Neural cell (in vitro differentiated cells): ENCODE results near the gene SLC15A4.

Source experiments
- POLR2AphosphoS5 ChIP-seq: IDR thresholded peaks from 2 replicates; pipeline ENCODE4 v1.6.1; 2012
- TF ChIP-seq, protein P1 (sequence below): fragments of 450-650 bp; IDR thresholded peaks from 2 replicates; pipeline ENCODE4 v1.5.1; 2014; ENCODE audit warnings: antibody characterized with exemption, mild to moderate bottlenecking, moderate library complexity; ENCODE audit not compliant: poor library complexity, severe bottlenecking
- TF ChIP-seq, protein P2 (sequence below): IDR thresholded peaks from 2 replicates; pipeline ENCODE4 v1.6.1; 2012; ENCODE audit warnings: borderline replicate concordance

GRCh38 chr12:128771681-128772080 lies 52.1 kb downstream of the SLC15A4 start:
- TF ChIP-seq, protein P1, sequence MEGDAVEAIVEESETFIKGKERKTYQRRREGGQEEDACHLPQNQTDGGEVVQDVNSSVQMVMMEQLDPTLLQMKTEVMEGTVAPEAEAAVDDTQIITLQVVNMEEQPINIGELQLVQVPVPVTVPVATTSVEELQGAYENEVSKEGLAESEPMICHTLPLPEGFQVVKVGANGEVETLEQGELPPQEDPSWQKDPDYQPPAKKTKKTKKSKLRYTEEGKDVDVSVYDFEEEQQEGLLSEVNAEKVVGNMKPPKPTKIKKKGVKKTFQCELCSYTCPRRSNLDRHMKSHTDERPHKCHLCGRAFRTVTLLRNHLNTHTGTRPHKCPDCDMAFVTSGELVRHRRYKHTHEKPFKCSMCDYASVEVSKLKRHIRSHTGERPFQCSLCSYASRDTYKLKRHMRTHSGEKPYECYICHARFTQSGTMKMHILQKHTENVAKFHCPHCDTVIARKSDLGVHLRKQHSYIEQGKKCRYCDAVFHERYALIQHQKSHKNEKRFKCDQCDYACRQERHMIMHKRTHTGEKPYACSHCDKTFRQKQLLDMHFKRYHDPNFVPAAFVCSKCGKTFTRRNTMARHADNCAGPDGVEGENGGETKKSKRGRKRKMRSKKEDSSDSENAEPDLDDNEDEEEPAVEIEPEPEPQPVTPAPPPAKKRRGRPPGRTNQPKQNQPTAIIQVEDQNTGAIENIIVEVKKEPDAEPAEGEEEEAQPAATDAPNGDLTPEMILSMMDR, result no peak
- no peak for TF ChIP-seq POLR2AphosphoS5
- TF ChIP-seq, protein P2, sequence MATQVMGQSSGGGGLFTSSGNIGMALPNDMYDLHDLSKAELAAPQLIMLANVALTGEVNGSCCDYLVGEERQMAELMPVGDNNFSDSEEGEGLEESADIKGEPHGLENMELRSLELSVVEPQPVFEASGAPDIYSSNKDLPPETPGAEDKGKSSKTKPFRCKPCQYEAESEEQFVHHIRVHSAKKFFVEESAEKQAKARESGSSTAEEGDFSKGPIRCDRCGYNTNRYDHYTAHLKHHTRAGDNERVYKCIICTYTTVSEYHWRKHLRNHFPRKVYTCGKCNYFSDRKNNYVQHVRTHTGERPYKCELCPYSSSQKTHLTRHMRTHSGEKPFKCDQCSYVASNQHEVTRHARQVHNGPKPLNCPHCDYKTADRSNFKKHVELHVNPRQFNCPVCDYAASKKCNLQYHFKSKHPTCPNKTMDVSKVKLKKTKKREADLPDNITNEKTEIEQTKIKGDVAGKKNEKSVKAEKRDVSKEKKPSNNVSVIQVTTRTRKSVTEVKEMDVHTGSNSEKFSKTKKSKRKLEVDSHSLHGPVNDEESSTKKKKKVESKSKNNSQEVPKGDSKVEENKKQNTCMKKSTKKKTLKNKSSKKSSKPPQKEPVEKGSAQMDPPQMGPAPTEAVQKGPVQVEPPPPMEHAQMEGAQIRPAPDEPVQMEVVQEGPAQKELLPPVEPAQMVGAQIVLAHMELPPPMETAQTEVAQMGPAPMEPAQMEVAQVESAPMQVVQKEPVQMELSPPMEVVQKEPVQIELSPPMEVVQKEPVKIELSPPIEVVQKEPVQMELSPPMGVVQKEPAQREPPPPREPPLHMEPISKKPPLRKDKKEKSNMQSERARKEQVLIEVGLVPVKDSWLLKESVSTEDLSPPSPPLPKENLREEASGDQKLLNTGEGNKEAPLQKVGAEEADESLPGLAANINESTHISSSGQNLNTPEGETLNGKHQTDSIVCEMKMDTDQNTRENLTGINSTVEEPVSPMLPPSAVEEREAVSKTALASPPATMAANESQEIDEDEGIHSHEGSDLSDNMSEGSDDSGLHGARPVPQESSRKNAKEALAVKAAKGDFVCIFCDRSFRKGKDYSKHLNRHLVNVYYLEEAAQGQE, result no peak
